HUDEP-2 (cell line): ENCODE data around the gene NXPH4.

Experiments used
- DNase-seq, 76 experiments: peaks; one replicate each; lab custom pipeline; 2025; ENCODE audit not compliant: unreplicated experiment in 76 of 76; lab: John Stamatoyannopoulos, UW

Gene NXPH4

GRCh38 chr12:57229634-57230380 is 13.2 kb downstream of the NXPH4 start, which contains the start of gene SHMT2:
TSS of gene SHMT2 (plus strand) at chr12:57229711. CDS start at chr12:57229779, 68 bp downstream.
- peak in 73 of 76 experiments; percentile 14 to 96 (median 90) for DNase-seq

- DNase-seq: no peak
Measured at GRCh38 chr12:57230381-57231155, 14.0 kb downstream of the NXPH4 start.

- no peak for DNase-seq
Measured at GRCh38 chr12:57231276-57232021, 14.9 kb downstream of the NXPH4 start.

GRCh38 chr12:57232156-57232756 is 15.7 kb downstream of the NXPH4 start:
- DNase-seq: no peak

- DNase-seq: no peak
Measured at GRCh38 chr12:57233357-57234232, 17.0 kb downstream of the NXPH4 start.

- no peak for DNase-seq
Measured at GRCh38 chr12:57234233-57234570, 17.6 kb downstream of the NXPH4 start.

- DNase-seq: no peak
Measured at GRCh38 chr12:57234571-57235016, 18.0 kb downstream of the NXPH4 start.

- peak in 47 of 76 experiments; percentile 13 to 94 (median 49) for DNase-seq
Measured at GRCh38 chr12:57235017-57235727, 18.6 kb downstream of the NXPH4 start.

GRCh38 chr12:57235728-57236131 is 19.1 kb downstream of the NXPH4 start:
- no peak for DNase-seq

- no peak for DNase-seq
Measured at GRCh38 chr12:57236201-57236924, 19.8 kb downstream of the NXPH4 start.

GRCh38 chr12:57236925-57237595 is 20.5 kb downstream of the NXPH4 start:
- peak in 3 of 76 experiments; percentile 13 to 21 (median 15) for DNase-seq

- DNase-seq: no peak
Measured at GRCh38 chr12:57237596-57237931, 21.0 kb downstream of the NXPH4 start.

GRCh38 chr12:57237932-57238853 is 21.6 kb downstream of the NXPH4 start:
- peak in 1 of 76 experiments; percentile 9 for DNase-seq

GRCh38 chr12:57238854-57239554 is 22.4 kb downstream of the NXPH4 start:
- peak in 72 of 76 experiments; percentile 26 to 89 (median 75) for DNase-seq

- no peak for DNase-seq
Measured at GRCh38 chr12:57239587-57240065, 23.0 kb downstream of the NXPH4 start.
